Left lung (tissue), 10 donors: ENCODE results near the gene KCNT1. TPM values are rescaled to one million over a fixed set of nuclear protein-coding genes. Genes with fewer than 3 reads are reported as not detected.

Source experiments
- ATAC-seq: fragments of 200-7000 bp; cut with Tn5 transposase; one replicate; pipeline ENCODE4 v1.9.1; 2020; ENCODE audit warnings: moderate library complexity
- DNase-seq, 4 donors: peaks; one replicate each; pipeline ENCODE4 v3.0.0-alpha.2; 2013 to 2020
- H3K27ac ChIP-seq, 2 donors: fragments of 200-600 bp; sonication (generic) in 1 of 2; one replicate each; pipeline versions ENCODE4 v1.5.0 to v1.8.0; 2020 to 2021
- H3K27me3 ChIP-seq, 2 donors: fragments of 200-600 bp; sonication (generic) in 1 of 2; one replicate each; pipeline versions ENCODE4 v1.5.0 to v1.8.0; 2020 to 2021
- H3K36me3 ChIP-seq, 2 donors: fragments of 200-600 bp; sonication (generic) in 1 of 2; one replicate each; pipeline versions ENCODE4 v1.5.0 to v1.8.0; 2020 to 2021
- H3K4me1 ChIP-seq, 2 donors: fragments of 200-600 bp; one replicate each; pipeline ENCODE4 v1.8.0; 2021
- H3K4me3 ChIP-seq, 2 donors: fragments of 200-600 bp; sonication (generic) in 1 of 2; one replicate each; pipeline versions ENCODE4 v1.5.0 to v1.8.0; 2020 to 2021; ENCODE audit warnings: mild to moderate bottlenecking in 1 of 2
- H3K9me3 ChIP-seq, 2 donors: fragments of 200-600 bp; sonication (generic) in 1 of 2; one replicate each; pipeline versions ENCODE4 v1.5.0 to v1.8.0; 2020 to 2021
- CTCF ChIP-seq, 2 donors: fragments of 200-600 bp; sonication (generic) in 1 of 2; IDR thresholded peaks; one replicate each; pipeline versions ENCODE4 v1.5.0 to v1.8.0; 2021; ENCODE audit warnings: antibody characterized with exemption in 2 of 2
- intact Hi-C, 2 donors: fragments of 100-400 bp; cut with DNase I; formaldehyde crosslinking; loops; one replicate each; pipeline versions ENCODE4 v1.11.2 to v1.14.2; 2022
- polyA plus RNA-seq, 6 donors: library from polyadenylated mRNA; unstranded; fragments of 120-200 nt; gene quantifications; one replicate each; pipeline ENCODE4 v1.2.1, GENCODE V29; 2013; ENCODE audit not compliant: insufficient read length in 6 of 6
- total RNA-seq, 2 donors: library from RNA; stranded (reverse); fragmentation: NEBNext Ultra II Directional; extraction: Animal tissue kit (Norgen Biotek cat#: 25700); gene quantifications; one replicate each; pipeline ENCODE4 v1.2.1, GENCODE V29; 2021
- donor health status: DM: no; HTN: yes; CAD: no.
- donor health status: DM: no; HTN: no; CAD: no.

KCNT1 gene
- total and polyA plus RNA-seq, 8 donors = 0.26 to 0.89 (median 0.41) TPM

GRCh38 chr9:135711391-135711790 lies 9.4 kb downstream of the KCNT1 start:
- Histone ChIP-seq H3K36me3 (no peaks in the 10 kb centered on the region), H3K4me1 (no peaks in the 10 kb centered on the region), H3K27ac (no peak overlapping the region), H3K27me3 (peaks cover 16 to 87% of the 10 kb centered on the region in 2 donors), H3K9me3 (no peaks in the 10 kb centered on the region), H3K4me3 (no peak overlapping the region)
- intact Hi-C loops = no loop called here
- ATAC-seq (no peak), DNase-seq (no peak)
- TF ChIP-seq CTCF (IDR thresholded peaks at IDR 0.05) = no peak

GRCh38 chr9:135711881-135712280 lies 9.9 kb downstream of the KCNT1 start:
- H3K36me3 ChIP-seq = no peaks in the 10 kb centered on the region
- TF ChIP-seq CTCF (IDR thresholded peaks at IDR 0.05) = no peak
- H3K4me1 ChIP-seq = no peaks in the 10 kb centered on the region
- no peaks in the 10 kb centered on the region for H3K9me3 ChIP-seq
- ATAC-seq = no peak
- intact Hi-C loops = no loop called here
- no peak overlapping the region for H3K27ac ChIP-seq
- H3K27me3 ChIP-seq = peaks cover 16 to 87% of the 10 kb centered on the region in 2 donors
- H3K4me3 ChIP-seq = no peak overlapping the region
- no peak for DNase-seq

GRCh38 chr9:135712613-135713295 lies 10.8 kb downstream of the KCNT1 start:
- Histone ChIP-seq H3K4me3 (no peak overlapping the region), H3K27ac (no peak overlapping the region), H3K4me1 (no peaks in the 10 kb centered on the region), H3K9me3 (no peaks in the 10 kb centered on the region), H3K27me3 (peaks cover 16 to 87% of the 10 kb centered on the region in 2 donors), H3K36me3 (no peaks in the 10 kb centered on the region)
- TF ChIP-seq CTCF (IDR thresholded peaks at IDR 0.05) = no peak
- intact Hi-C loops = no loop called here
- DNase-seq = no peak
- ATAC-seq = no peak

GRCh38 chr9:135714242-135715055 lies 12.5 kb downstream of the KCNT1 start:
- no peaks in the 10 kb centered on the region for H3K36me3 ChIP-seq
- ATAC-seq = no peak
- H3K4me1 ChIP-seq = no peaks in the 10 kb centered on the region
- H3K27me3 ChIP-seq = peaks cover 16 to 88% of the 10 kb centered on the region in 2 donors
- DNase-seq = peak in 2 of 4 donors; percentile 19 to 26
- TF ChIP-seq CTCF (IDR thresholded peaks at IDR 0.05) = no peak
- intact Hi-C loops = no loop called here
- H3K4me3 ChIP-seq = no peak overlapping the region
- no peak overlapping the region for H3K27ac ChIP-seq
- H3K9me3 ChIP-seq = no peaks in the 10 kb centered on the region

GRCh38 chr9:135715056-135715595 lies 13.1 kb downstream of the KCNT1 start:
- H3K4me1 ChIP-seq = no peaks in the 10 kb centered on the region
- intact Hi-C loops = no loop called here
- ATAC-seq (no peak), DNase-seq (no peak)
- H3K4me3 ChIP-seq = no peak overlapping the region
- no peaks in the 10 kb centered on the region for H3K9me3 ChIP-seq
- H3K36me3 ChIP-seq = no peaks in the 10 kb centered on the region
- TF ChIP-seq CTCF (IDR thresholded peaks at IDR 0.05) = no peak
- H3K27ac ChIP-seq = no peak overlapping the region
- peaks cover 16 to 94% of the 10 kb centered on the region in 2 donors for H3K27me3 ChIP-seq
